Nephron progenitor cell (in vitro differentiated cells): ENCODE results near the gene LY6G5C.

Experiments
- DNase-seq: peaks from one replicate; pipeline ENCODE4 v3.0.0; 2021
- H3K27ac Mint-ChIP-seq: 2 replicates; pipeline ENCODE4 v1.8.0; 2021; ENCODE audit warnings: mild to moderate bottlenecking, moderate library complexity, mixed read lengths
- H3K27me3 Mint-ChIP-seq: 2 replicates; pipeline ENCODE4 v1.8.0; 2021; ENCODE audit warnings: mild to moderate bottlenecking, low read depth, mixed read lengths; ENCODE audit not compliant: poor library complexity
- H3K36me3 Mint-ChIP-seq: 2 replicates; pipeline ENCODE4 v1.8.0; 2021; ENCODE audit warnings: low read depth, mixed read lengths
- H3K4me1 Mint-ChIP-seq: 2 replicates; pipeline ENCODE4 v1.8.0; 2021; ENCODE audit warnings: mixed read lengths
- H3K4me3 Mint-ChIP-seq: 2 replicates; pipeline ENCODE4 v1.8.0; 2021; ENCODE audit warnings: mild to moderate bottlenecking, moderate library complexity, mixed read lengths
- H3K9me3 Mint-ChIP-seq: 2 replicates; pipeline ENCODE4 v1.8.0; 2021; ENCODE audit warnings: mild to moderate bottlenecking, moderate library complexity, mixed read lengths
- CTCF ChIP-seq: fragments of 200-600 bp; sonication (generic); IDR thresholded peaks from 2 replicates; pipeline ENCODE4 v1.5.0; 2021; ENCODE audit warnings: antibody characterized with exemption

Gene LY6G5C

GRCh38 chr6:31626952-31627351 lies 53.9 kb downstream of the LY6G5C start:
- Mint-ChIP-seq H3K4me3 (no peak overlapping the region), H3K4me1 (peaks cover 17% of the 10 kb centered on the region), H3K9me3 (no peaks in the 10 kb centered on the region), H3K36me3 (peaks cover 89% of the 10 kb centered on the region), H3K27ac (peak overlapping the region; percentile 85), H3K27me3 (no peaks in the 10 kb centered on the region)
- no peak for DNase-seq
- TF ChIP-seq CTCF: no peak
